ENCODE measurements around the gene HPX.
A peak's percentile ranks its signal among the peaks of the same experiment; 100 is the strongest.

HPX gene

GRCh38 chr11:6420677-6421076, 20.1 kb downstream of the HPX start:
- no peaks in the 10 kb centered on the region for H3K79me2 ChIP-seq (ENCODE audit: insufficient read depth, low read depth)
- H4K20me1 ChIP-seq (ENCODE audit: insufficient read depth) = no peaks in the 10 kb centered on the region
- no peak overlapping the region for H2AFZ ChIP-seq (ENCODE audit: low read depth)
- H3K4me1 ChIP-seq (ENCODE audit: low read depth, poor library complexity, severe bottlenecking) = peaks cover 7% of the 10 kb centered on the region
- no peak overlapping the region for H3K4me3 ChIP-seq (IDR thresholded peaks at IDR 0.05; ENCODE audit: insufficient read depth, low read depth, low read length)
- TF ChIP-seq CTCF (conservative IDR thresholded peaks at IDR 0.05; ENCODE audit: low read depth, low read length) = no peak
- H3K27ac ChIP-seq = no peak overlapping the region
- H3K27me3 ChIP-seq (ENCODE audit: insufficient read depth, low read depth) = no peaks in the 10 kb centered on the region; the same call in 1 of the 2 replicates
- H3K9ac ChIP-seq = no peak overlapping the region
- H3K4me2 ChIP-seq = no peak overlapping the region
- no peaks in the 10 kb centered on the region for H3K36me3 ChIP-seq (ENCODE audit: insufficient read depth)

GRCh38 chr11:6419009-6419631, 21.7 kb downstream of the HPX start, which contains the start of gene APBB1:
Gene APBB1, minus strand, starts transcription at chr11:6419094. Its CDS starts 7,747 bp downstream, at chr11:6411347.
- peak within 1 kb of the TSS; percentile 98 for H2AFZ ChIP-seq (ENCODE audit: low read depth)
- H3K27ac ChIP-seq = no peak within 1 kb of the TSS
- peak within 1 kb of the TSS; percentile 76 for H3K9ac ChIP-seq
- H3K4me3 ChIP-seq (IDR thresholded peaks at IDR 0.05; ENCODE audit: insufficient read depth, low read depth, low read length) = no peak within 1 kb of the TSS
- peaks cover 7% of the 10 kb centered on the region for H3K4me1 ChIP-seq (ENCODE audit: low read depth, poor library complexity, severe bottlenecking)
- H3K79me2 ChIP-seq (ENCODE audit: insufficient read depth, low read depth) = no peaks in the 10 kb centered on the region
- H3K27me3 ChIP-seq (ENCODE audit: insufficient read depth, low read depth) = no peaks in the 10 kb centered on the region; the same call in 1 of the 2 replicates
- no peak for TF ChIP-seq CTCF (conservative IDR thresholded peaks at IDR 0.05; ENCODE audit: low read depth, low read length)
- peak within 1 kb of the TSS; percentile 85 for H3K4me2 ChIP-seq
- H3K36me3 ChIP-seq (ENCODE audit: insufficient read depth) = no peaks in the 10 kb centered on the region
- no peaks in the 10 kb centered on the region for H4K20me1 ChIP-seq (ENCODE audit: insufficient read depth)

GRCh38 chr11:6418557-6419008, 22.2 kb downstream of the HPX start:
- Histone ChIP-seq H3K27me3 (ENCODE audit: insufficient read depth, low read depth) (no peaks in the 10 kb centered on the region; the same call in 1 of the 2 replicates), H3K4me2 (peak overlapping the region; percentile 33), H3K4me1 (ENCODE audit: low read depth, poor library complexity, severe bottlenecking) (peaks cover 7% of the 10 kb centered on the region), H2AFZ (ENCODE audit: low read depth) (peak overlapping the region; percentile 98), H3K79me2 (ENCODE audit: insufficient read depth, low read depth) (no peaks in the 10 kb centered on the region), H3K4me3 (IDR thresholded peaks at IDR 0.05; ENCODE audit: insufficient read depth, low read depth, low read length) (no peak overlapping the region), H3K27ac (no peak overlapping the region), H3K9ac (peak overlapping the region; percentile 76; the same call in 1 of the 2 replicates), H3K36me3 (ENCODE audit: insufficient read depth) (no peaks in the 10 kb centered on the region), H4K20me1 (ENCODE audit: insufficient read depth) (no peaks in the 10 kb centered on the region)
- TF ChIP-seq CTCF (conservative IDR thresholded peaks at IDR 0.05; ENCODE audit: low read depth, low read length) = no peak

GRCh38 chr11:6417907-6418556, 22.8 kb downstream of the HPX start:
- Histone ChIP-seq H3K4me3 (IDR thresholded peaks at IDR 0.05; ENCODE audit: insufficient read depth, low read depth, low read length) (no peak overlapping the region), H3K4me1 (ENCODE audit: low read depth, poor library complexity, severe bottlenecking) (peaks cover 7% of the 10 kb centered on the region), H3K27me3 (ENCODE audit: insufficient read depth, low read depth) (no peaks in the 10 kb centered on the region; the same call in 1 of the 2 replicates), H3K27ac (no peak overlapping the region), H3K79me2 (ENCODE audit: insufficient read depth, low read depth) (no peaks in the 10 kb centered on the region), H3K36me3 (ENCODE audit: insufficient read depth) (no peaks in the 10 kb centered on the region), H2AFZ (ENCODE audit: low read depth) (no peak overlapping the region), H3K9ac (no peak overlapping the region), H4K20me1 (ENCODE audit: insufficient read depth) (no peaks in the 10 kb centered on the region), H3K4me2 (peak overlapping the region; percentile 33)
- TF ChIP-seq CTCF (conservative IDR thresholded peaks at IDR 0.05; ENCODE audit: low read depth, low read length) = no peak
